Ramos (cell line): ENCODE results near the gene C7orf25.
"Not testable (repeated sequence)": the region's sequence is repeated elsewhere in the genome, so short reads cannot be mapped to it uniquely, and the experiment has no call there.

Experiments used
- in situ Hi-C: fragments of 300-500 bp; cut with MboI; formaldehyde crosslinking; loops from one replicate; pipeline ENCODE4 v1.14.3; 2022; ENCODE audit warnings: low sequenced_read_pairs; ENCODE audit not compliant: unreplicated experiment

The C7orf25 gene

DNA sequence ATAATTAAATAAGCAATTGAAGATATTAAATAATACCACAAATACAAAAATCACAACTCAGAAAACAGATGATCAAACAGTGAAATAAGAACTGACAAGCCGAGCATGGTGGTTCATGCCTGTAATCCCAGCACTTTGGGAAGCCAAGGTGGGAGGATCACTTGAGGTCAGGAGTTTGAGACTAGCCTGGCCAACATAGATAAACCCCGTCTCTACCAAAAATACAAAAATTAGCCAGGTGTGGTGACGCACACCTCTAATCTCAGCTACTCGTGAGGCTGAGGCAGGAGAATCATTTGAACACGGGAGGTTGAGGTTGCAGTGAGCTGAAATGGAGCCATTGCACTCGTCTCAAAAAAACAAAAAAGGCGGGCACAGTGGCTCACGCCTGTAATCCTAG is 26.7 kb downstream of the C7orf25 start:
- in situ Hi-C loops = not testable (repeated sequence)

DNA sequence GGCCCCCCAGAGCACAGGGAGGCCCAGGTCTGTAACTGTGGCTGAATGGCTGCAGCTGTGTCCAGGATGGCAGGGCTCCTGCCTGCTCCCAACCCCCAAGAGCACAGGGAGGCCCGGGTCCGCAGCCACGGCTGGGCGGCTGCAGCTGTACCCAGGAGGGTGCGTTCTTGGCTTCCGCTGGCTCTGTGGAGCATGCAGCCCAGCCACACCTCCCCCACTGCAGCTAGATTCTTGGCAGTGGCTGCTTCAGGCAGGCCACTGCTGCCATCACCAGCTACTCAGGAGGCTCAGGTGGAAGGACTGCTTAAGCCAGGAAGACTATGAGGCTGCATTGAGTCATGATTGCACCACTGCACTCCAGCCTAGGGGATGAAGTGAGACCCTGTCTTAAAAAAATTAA is 27.9 kb downstream of the C7orf25 start:
- in situ Hi-C loops = no loop called here

- in situ Hi-C loops = no loop called here
Measured at GRCh38 chr7:42880392-42880791, 31.5 kb downstream of the C7orf25 start.

GRCh38 chr7:42878303-42878702 is 33.6 kb downstream of the C7orf25 start:
- in situ Hi-C loops = no loop called here

DNA sequence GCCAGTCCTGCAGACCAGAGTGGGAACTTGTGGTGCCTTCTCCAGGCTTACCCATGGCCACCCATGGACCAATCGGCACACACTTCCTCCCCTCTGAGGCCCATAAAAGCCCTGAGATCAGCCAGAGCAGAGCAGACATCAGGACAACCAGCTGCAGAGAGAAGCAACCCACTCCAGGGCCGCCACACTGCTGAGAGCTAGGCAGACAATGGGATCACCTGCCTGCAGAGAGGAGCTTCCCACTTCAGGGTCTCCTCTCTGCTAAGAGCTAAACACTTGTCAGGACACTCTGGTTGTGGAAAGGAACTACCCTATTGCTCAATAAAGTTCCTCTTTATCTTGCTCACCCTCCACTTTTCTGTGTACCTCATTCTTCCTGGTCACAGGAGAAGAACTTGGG is 34.0 kb downstream of the C7orf25 start:
- in situ Hi-C loops = no loop called here

- in situ Hi-C loops = no loop called here
Measured at GRCh38 chr7:42876182-42877068, 35.4 kb downstream of the C7orf25 start.

DNA sequence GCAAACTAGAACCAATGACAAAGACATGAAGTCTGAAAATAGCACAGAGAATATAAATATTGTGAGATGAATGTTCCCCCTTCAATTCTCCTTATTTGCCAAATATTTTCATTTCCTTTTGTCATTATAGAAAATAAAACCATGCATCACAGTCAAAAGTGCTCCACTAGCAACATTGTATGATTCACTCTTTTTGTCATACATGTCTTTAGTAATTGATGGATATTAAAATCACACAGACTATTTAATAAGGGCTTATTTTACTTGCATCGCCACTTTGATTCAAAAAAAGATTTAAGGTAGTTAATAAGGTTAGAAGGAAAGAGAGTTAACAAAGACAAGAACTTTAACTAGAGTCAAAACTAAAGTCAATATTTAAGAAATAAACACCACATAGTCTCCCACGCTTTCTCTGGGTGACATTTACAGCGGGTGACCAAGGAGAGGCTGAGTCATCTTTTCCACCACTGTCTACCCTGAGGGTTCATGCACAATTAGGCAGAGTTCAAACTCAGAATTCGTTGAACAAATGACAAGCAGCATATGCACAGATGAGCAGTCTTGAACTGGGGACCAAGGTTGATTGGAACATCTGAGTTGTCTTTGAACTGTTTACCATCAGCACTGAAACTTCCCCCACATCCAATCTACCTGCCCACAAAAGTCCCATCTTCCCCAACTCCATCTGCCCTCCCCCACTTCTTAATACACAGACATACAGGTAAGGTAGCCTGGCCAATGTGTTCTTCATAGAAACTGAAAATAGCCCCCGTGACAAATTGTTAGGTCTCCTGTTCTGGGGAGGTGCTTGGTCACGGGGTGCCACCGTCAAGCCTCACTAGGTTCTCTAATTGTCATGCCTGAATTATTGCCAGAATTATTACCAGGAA is 42.5 kb downstream of the C7orf25 start:
- in situ Hi-C loops = no loop called here

DNA sequence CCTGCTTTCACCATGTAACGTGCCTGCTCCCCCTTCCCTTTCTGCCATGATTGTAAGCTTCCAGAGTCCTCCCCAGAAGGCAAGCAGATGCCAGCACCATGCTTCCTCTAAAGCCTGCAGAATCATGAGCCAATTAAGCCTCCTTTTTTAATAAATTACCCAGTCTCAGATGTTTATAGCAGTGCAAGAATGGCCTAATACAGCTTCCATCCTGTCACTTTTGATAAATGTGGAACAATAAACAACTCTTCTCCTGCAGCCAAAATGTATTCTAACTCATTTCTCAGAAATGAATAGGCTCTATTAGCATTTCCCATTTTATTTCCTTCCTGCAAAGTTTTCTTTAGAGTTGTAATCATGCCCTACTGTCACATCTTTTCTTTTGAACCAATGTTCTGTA is 43.4 kb downstream of the C7orf25 start:
- in situ Hi-C loops = no loop called here
